SK-N-SH treated with all-trans-retinoic acid at 6 μM for 48 hours (cell line): ENCODE data around the gene PHACTR2.

Experiments used
- ATAC-seq: fragments of 200-7000 bp; cut with Tn5 transposase; 3 replicates; pipeline ENCODE4 v1.9.1; 2020; ENCODE audit warnings: mild to moderate bottlenecking, moderate library complexity
- ARNTL ChIP-seq: fragments of 450-650 bp; formaldehyde crosslinking; IDR thresholded peaks from 2 replicates; pipeline ENCODE4 v1.5.0; 2020; ENCODE audit warnings: low read depth, mild to moderate bottlenecking, moderate library complexity, borderline replicate concordance
- BACH2 ChIP-seq: fragments of 250-450 bp; sonication (Bioruptor Pico); IDR thresholded peaks from 2 replicates; pipeline ENCODE4 v1.9.0; 2021; ENCODE audit warnings: mild to moderate bottlenecking, borderline replicate concordance
- CSDC2 ChIP-seq: fragments of 250-450 bp; sonication (Bioruptor Pico); IDR thresholded peaks from 2 replicates; pipeline ENCODE4 v1.5.0; 2020; ENCODE audit warnings: mild to moderate bottlenecking, moderate library complexity
- GLIS3 ChIP-seq: fragments of 250-450 bp; sonication (Bioruptor Pico); IDR thresholded peaks from 2 replicates; pipeline ENCODE4 v1.5.0; 2020; ENCODE audit warnings: mild to moderate bottlenecking, moderate library complexity
- ISL1 ChIP-seq: fragments of 250-450 bp; sonication (Bioruptor Pico); IDR thresholded peaks from 2 replicates; pipeline ENCODE4 v2.1.2; 2022; ENCODE audit warnings: mild to moderate bottlenecking, moderate library complexity
- OSR1 ChIP-seq: fragments of 250-450 bp; sonication (Bioruptor Pico); IDR thresholded peaks from 2 replicates; pipeline ENCODE4 v1.8.0; 2022; ENCODE audit warnings: moderate library complexity, mild to moderate bottlenecking, inconsistent platforms
- RARB ChIP-seq: fragments of 250-450 bp; sonication (Bioruptor Pico); IDR thresholded peaks from 2 replicates; pipeline ENCODE4 v1.8.0; 2021; ENCODE audit warnings: mild to moderate bottlenecking, moderate library complexity
- SNAI2 ChIP-seq: fragments of 250-450 bp; sonication (Bioruptor Pico); IDR thresholded peaks from 2 replicates; pipeline ENCODE4 v1.5.0; 2020; ENCODE audit warnings: mild to moderate bottlenecking, moderate library complexity
- TCF4 ChIP-seq: fragments of 250-450 bp; sonication (Bioruptor Pico); IDR thresholded peaks from 2 replicates; pipeline ENCODE4 v1.8.0; 2021; ENCODE audit warnings: mild to moderate bottlenecking, moderate library complexity, borderline replicate concordance
- TOX ChIP-seq: fragments of 250-450 bp; sonication (Bioruptor Pico); IDR thresholded peaks from 2 replicates; pipeline ENCODE4 v1.8.0; 2021; ENCODE audit warnings: mild to moderate bottlenecking, moderate library complexity, borderline replicate concordance
- ZC3H10 ChIP-seq: fragments of 250-450 bp; sonication (Bioruptor Pico); IDR thresholded peaks from 2 replicates; pipeline ENCODE4 v1.5.1; 2021; ENCODE audit warnings: mild to moderate bottlenecking, moderate library complexity
- ZFP3 ChIP-seq: fragments of 250-450 bp; sonication (Bioruptor Pico); IDR thresholded peaks from 2 replicates; pipeline ENCODE4 v1.5.0; 2020; ENCODE audit warnings: mild to moderate bottlenecking, moderate library complexity
- ZFP30 ChIP-seq: fragments of 450-650 bp; formaldehyde crosslinking; IDR thresholded peaks from 2 replicates; pipeline ENCODE4 v1.5.0; 2022; ENCODE audit warnings: mild to moderate bottlenecking, moderate library complexity
- ZNF565 ChIP-seq: fragments of 450-650 bp; formaldehyde crosslinking; conservative IDR thresholded peaks from 2 replicates; pipeline ENCODE4 v1.5.0; 2020; ENCODE audit warnings: low read depth, mild to moderate bottlenecking, moderate library complexity
- ZNF70 ChIP-seq: fragments of 450-650 bp; formaldehyde crosslinking; IDR thresholded peaks from 2 replicates; pipeline ENCODE4 v1.5.0; 2020; ENCODE audit warnings: mild to moderate bottlenecking, moderate library complexity
- TF ChIP-seq, protein P1 (sequence below): fragments of 250-450 bp; sonication (Bioruptor Pico); IDR thresholded peaks from 2 replicates; pipeline ENCODE4 v1.5.1; 2020; ENCODE audit warnings: low read depth, mild to moderate bottlenecking, moderate library complexity
- TF ChIP-seq, protein P2 (sequence below): fragments of 250-450 bp; sonication (Bioruptor Pico); IDR thresholded peaks from 2 replicates; pipeline ENCODE4 v1.5.0; 2020; ENCODE audit warnings: mild to moderate bottlenecking, moderate library complexity
- TF ChIP-seq, protein P3 (sequence below): fragments of 250-450 bp; sonication (Bioruptor Pico); IDR thresholded peaks from 2 replicates; pipeline ENCODE4 v1.8.0; 2021; ENCODE audit warnings: low read depth, mild to moderate bottlenecking, moderate library complexity, borderline replicate concordance
- TF ChIP-seq, protein P4 (sequence below): fragments of 250-450 bp; sonication (Bioruptor Pico); IDR thresholded peaks from 2 replicates; pipeline ENCODE4 v1.5.1; 2021; ENCODE audit warnings: mild to moderate bottlenecking, moderate library complexity

Gene PHACTR2

DNA sequence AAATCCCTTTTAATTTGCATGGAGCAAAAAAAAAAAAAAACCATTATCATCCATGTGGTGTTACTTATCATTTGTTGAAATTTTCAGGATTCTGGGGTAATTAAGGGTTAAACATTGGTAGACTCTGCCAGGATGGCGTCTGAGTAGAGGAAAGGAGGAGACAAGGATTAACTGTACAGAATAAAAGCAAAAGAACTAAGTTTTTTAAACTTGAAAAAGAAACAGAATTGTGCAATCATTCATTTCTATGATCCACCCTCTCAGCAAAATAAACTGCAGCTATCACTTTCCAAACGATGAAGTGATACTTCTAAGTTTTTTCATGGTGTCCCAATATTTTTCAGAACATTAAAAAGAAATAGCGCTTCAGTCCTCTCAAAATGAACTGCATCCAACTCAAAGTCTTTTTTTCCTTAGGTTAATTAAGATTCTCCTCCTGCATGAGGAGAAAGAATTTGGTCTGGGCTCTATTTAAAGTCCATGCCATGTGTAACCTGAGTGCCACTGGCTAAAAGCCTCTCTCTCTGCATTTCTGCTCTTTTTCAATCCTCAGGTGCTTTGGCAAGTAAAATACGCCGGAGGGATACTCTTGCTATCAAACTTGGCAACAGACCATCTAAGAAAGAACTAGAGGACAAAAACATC is 95.9 kb downstream of the PHACTR2 start:
- TF ChIP-seq BACH2 (CRISPR knock-in tag) (no peak), ZFP30 (CRISPR knock-in tag) (no peak), CSDC2 (CRISPR knock-in tag) (no peak), TCF4 (no peak), OSR1 (no peak), RARB (CRISPR knock-in tag) (no peak)
- TF ChIP-seq, protein P1, sequence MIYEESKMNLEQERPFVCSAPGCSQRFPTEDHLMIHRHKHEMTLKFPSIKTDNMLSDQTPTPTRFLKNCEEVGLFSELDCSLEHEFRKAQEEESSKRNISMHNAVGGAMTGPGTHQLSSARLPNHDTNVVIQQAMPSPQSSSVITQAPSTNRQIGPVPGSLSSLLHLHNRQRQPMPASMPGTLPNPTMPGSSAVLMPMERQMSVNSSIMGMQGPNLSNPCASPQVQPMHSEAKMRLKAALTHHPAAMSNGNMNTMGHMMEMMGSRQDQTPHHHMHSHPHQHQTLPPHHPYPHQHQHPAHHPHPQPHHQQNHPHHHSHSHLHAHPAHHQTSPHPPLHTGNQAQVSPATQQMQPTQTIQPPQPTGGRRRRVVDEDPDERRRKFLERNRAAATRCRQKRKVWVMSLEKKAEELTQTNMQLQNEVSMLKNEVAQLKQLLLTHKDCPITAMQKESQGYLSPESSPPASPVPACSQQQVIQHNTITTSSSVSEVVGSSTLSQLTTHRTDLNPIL (CRISPR knock-in tag), result no peak
- TF ChIP-seq, protein P2, sequence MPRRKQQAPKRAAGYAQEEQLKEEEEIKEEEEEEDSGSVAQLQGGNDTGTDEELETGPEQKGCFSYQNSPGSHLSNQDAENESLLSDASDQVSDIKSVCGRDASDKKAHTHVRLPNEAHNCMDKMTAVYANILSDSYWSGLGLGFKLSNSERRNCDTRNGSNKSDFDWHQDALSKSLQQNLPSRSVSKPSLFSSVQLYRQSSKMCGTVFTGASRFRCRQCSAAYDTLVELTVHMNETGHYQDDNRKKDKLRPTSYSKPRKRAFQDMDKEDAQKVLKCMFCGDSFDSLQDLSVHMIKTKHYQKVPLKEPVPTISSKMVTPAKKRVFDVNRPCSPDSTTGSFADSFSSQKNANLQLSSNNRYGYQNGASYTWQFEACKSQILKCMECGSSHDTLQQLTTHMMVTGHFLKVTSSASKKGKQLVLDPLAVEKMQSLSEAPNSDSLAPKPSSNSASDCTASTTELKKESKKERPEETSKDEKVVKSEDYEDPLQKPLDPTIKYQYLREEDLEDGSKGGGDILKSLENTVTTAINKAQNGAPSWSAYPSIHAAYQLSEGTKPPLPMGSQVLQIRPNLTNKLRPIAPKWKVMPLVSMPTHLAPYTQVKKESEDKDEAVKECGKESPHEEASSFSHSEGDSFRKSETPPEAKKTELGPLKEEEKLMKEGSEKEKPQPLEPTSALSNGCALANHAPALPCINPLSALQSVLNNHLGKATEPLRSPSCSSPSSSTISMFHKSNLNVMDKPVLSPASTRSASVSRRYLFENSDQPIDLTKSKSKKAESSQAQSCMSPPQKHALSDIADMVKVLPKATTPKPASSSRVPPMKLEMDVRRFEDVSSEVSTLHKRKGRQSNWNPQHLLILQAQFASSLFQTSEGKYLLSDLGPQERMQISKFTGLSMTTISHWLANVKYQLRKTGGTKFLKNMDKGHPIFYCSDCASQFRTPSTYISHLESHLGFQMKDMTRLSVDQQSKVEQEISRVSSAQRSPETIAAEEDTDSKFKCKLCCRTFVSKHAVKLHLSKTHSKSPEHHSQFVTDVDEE, result no peak
- TF ChIP-seq, protein P3, sequence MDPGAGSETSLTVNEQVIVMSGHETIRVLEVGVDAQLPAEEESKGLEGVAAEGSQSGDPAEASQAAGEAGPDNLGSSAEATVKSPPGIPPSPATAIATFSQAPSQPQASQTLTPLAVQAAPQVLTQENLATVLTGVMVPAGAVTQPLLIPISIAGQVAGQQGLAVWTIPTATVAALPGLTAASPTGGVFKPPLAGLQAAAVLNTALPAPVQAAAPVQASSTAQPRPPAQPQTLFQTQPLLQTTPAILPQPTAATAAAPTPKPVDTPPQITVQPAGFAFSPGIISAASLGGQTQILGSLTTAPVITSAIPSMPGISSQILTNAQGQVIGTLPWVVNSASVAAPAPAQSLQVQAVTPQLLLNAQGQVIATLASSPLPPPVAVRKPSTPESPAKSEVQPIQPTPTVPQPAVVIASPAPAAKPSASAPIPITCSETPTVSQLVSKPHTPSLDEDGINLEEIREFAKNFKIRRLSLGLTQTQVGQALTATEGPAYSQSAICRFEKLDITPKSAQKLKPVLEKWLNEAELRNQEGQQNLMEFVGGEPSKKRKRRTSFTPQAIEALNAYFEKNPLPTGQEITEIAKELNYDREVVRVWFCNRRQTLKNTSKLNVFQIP (CRISPR knock-in tag), result no peak
- ATAC-seq, result no peak

DNA sequence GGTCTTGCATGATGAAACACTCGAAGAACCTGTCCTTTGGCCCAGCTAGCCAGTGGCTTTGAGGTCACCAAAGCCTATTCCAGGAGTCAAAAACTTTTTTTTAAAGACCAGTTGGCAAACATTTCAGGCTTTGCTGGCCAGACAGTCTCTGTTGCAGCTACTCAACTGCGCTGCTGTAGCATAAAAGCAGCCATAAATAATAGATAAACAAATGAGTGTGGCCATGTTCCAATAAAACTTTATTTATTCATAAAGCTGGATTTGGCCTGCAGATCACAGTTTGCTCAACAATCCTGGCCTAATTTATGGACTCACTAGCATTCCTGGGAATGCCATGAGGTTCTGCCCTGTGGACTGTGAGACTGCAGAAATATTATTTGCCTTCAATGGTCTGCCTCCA is 96.6 kb downstream of the PHACTR2 start:
- no peak for TF ChIP-seq CSDC2 (CRISPR knock-in tag)
- no peak for TF ChIP-seq ISL1 (CRISPR knock-in tag)
- TF ChIP-seq TOX (CRISPR knock-in tag), result no peak
- TF ChIP-seq GLIS3 (CRISPR knock-in tag), result no peak
- no peak for TF ChIP-seq ARNTL (CRISPR knock-in tag)
- TF ChIP-seq, all 23 proteins: peak for 0
- no peak for ATAC-seq

DNA sequence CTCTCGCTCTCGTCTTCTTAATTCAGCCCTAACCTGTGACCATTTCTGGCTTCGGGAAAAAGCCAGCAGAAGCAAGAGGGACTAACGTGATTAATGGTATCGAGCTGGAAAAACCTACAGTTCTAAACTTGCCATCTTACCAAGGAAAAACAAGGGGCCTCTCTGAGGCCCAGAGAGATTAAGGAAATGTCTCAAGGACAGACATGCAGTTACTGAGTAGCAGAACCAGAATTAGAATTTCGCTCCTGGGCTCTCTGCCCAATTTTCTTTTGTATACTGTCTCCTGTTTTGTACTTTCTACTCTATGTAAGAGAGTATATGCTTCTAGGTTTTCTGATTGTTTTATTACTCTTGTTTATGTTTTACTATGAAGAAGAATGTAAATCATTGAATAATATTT is 97.6 kb downstream of the PHACTR2 start:
- ATAC-seq, result no peak
- no peak for TF ChIP-seq ZNF70
- no peak for TF ChIP-seq TCF4
- no peak for TF ChIP-seq ZC3H10 (CRISPR knock-in tag)
- no peak for TF ChIP-seq ZFP30 (CRISPR knock-in tag)
- TF ChIP-seq TOX (CRISPR knock-in tag), result no peak
- no peak for TF ChIP-seq SNAI2 (CRISPR knock-in tag)

DNA sequence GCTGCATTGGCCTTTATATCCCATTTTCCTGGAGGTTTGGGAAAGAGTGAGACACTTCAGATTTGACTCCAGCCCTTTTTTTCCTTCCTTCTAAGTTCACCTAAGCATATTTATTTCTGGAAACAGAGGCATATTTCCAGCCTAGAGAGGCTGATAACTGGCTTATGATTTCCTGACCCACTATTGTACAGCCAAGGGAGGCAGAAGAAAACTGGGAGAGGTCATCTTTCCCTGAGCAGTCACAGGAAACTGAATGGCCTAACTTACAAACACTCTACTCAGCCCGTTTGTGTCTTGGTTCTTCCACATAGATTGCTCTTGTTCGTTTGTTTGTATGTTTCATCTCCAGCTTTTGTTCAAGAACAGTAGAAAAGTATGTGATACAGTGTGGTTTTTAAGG is 101.2 kb downstream of the PHACTR2 start:
- TF ChIP-seq, protein P2, result no peak
- TF ChIP-seq ZFP3 (CRISPR knock-in tag), result no peak
- no peak for TF ChIP-seq ZNF70
- TF ChIP-seq, protein P3 (CRISPR knock-in tag), result no peak
- TF ChIP-seq ZC3H10 (CRISPR knock-in tag), result no peak
- TF ChIP-seq, protein P1 (CRISPR knock-in tag), result no peak
- TF ChIP-seq, protein P4, sequence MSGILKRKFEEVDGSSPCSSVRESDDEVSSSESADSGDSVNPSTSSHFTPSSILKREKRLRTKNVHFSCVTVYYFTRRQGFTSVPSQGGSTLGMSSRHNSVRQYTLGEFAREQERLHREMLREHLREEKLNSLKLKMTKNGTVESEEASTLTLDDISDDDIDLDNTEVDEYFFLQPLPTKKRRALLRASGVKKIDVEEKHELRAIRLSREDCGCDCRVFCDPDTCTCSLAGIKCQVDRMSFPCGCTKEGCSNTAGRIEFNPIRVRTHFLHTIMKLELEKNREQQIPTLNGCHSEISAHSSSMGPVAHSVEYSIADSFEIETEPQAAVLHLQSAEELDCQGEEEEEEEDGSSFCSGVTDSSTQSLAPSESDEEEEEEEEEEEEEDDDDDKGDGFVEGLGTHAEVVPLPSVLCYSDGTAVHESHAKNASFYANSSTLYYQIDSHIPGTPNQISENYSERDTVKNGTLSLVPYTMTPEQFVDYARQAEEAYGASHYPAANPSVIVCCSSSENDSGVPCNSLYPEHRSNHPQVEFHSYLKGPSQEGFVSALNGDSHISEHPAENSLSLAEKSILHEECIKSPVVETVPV (CRISPR knock-in tag), result no peak
- no peak for TF ChIP-seq TOX (CRISPR knock-in tag)
- no peak for TF ChIP-seq ZFP30 (CRISPR knock-in tag)
- TF ChIP-seq ARNTL (CRISPR knock-in tag), result no peak
- no peak for TF ChIP-seq ZNF565 (CRISPR knock-in tag)
- ATAC-seq, result no peak
